Endodermal cell (in vitro differentiated cells): Measurements from ENCODE around the gene NTRK2. TPM values are rescaled to one million over a fixed set of nuclear protein-coding genes. Genes with fewer than 3 reads are reported as not detected.

Source experiments
- DNase-seq: peaks from one replicate; pipeline ENCODE4 v3.0.0-alpha.2; 2017
- H3K27ac ChIP-seq: 2 replicates; pipeline ENCODE4 v1.5.1; 2013; ENCODE audit warnings: mild to moderate bottlenecking, low read depth, low read length, moderate library complexity
- H3K27me3 ChIP-seq: 2 replicates; pipeline ENCODE4 v1.6.1; 2013; ENCODE audit warnings: mild to moderate bottlenecking, low read length, moderate library complexity; ENCODE audit not compliant: insufficient read depth, control insufficient read depth, poor library complexity, severe bottlenecking
- H3K36me3 ChIP-seq: 2 replicates; pipeline ENCODE4 v1.7.0; 2013; ENCODE audit warnings: mild to moderate bottlenecking, low read length, moderate library complexity; ENCODE audit not compliant: control insufficient read depth, insufficient read depth
- H3K4me1 ChIP-seq: one replicate; pipeline ENCODE4 v1.7.0; 2013; ENCODE audit warnings: low read length; ENCODE audit not compliant: control insufficient read depth, insufficient read depth
- H3K4me3 ChIP-seq: 2 replicates; pipeline ENCODE4 v1.5.1; 2013; ENCODE audit warnings: mild to moderate bottlenecking, low read length, moderate library complexity
- H3K9ac ChIP-seq: 2 replicates; pipeline ENCODE4 v1.6.1; 2013; ENCODE audit warnings: mild to moderate bottlenecking, low read length, moderate library complexity; ENCODE audit not compliant: poor library complexity, severe bottlenecking; ENCODE audit errors: extremely low read depth
- H3K9me3 ChIP-seq: 2 replicates; pipeline ENCODE4 v1.6.1; 2013; ENCODE audit warnings: mild to moderate bottlenecking, low read length, moderate library complexity; ENCODE audit not compliant: control insufficient read depth
- H3K27ac Mint-ChIP-seq: 2 replicates; pipeline ENCODE4 v1.8.0; 2020; ENCODE audit warnings: mixed read lengths
- H3K27me3 Mint-ChIP-seq: 2 replicates; pipeline ENCODE4 v1.8.0; 2021; ENCODE audit warnings: mild to moderate bottlenecking, mixed read lengths; ENCODE audit not compliant: insufficient read depth
- H3K36me3 Mint-ChIP-seq: 2 replicates; pipeline ENCODE4 v1.8.0; 2020; ENCODE audit warnings: low read depth, mixed read lengths
- H3K4me1 Mint-ChIP-seq: 2 replicates; pipeline ENCODE4 v1.8.0; 2020; ENCODE audit warnings: mixed read lengths
- H3K4me3 Mint-ChIP-seq: 2 replicates; pipeline ENCODE4 v1.8.0; 2020; ENCODE audit warnings: mild to moderate bottlenecking, moderate library complexity, mixed read lengths
- H3K9me3 Mint-ChIP-seq: 2 replicates; pipeline ENCODE4 v1.8.0; 2020; ENCODE audit warnings: mild to moderate bottlenecking, mixed read lengths
- CTCF ChIP-seq: fragments of 200-600 bp; sonication (generic); conservative IDR thresholded peaks from 2 replicates; pipeline ENCODE4 v1.5.0; 2021; ENCODE audit warnings: antibody characterized with exemption, mild to moderate bottlenecking
- WGBS, 2 experiments: methylation state at CpG; one replicate each; pipeline versions ENCODE4 v1.1.5 to v1.1.7; 2013; ENCODE audit warnings: missing lambda C conversion rate in 2 of 2, mixed read lengths in 1 of 2; ENCODE audit not compliant: insufficient coverage in 1 of 2, insufficient read length in 1 of 2; 5-methylcytosine and 5-hydroxymethylcytosine counted together
- total RNA-seq, 2 donors: library from RNA; stranded (reverse); fragmentation: NEBNext Ultra II Directional in 1 of 2; extraction: Animal tissue kit (Norgen Biotek cat#: 25700) in 1 of 2; gene quantifications; 2 replicates in 1 of 2; 3 replicates in 1 of 2; pipeline ENCODE4 v1.2.1, GENCODE V29; 2021

NTRK2 gene
- total RNA-seq, 2 donors from 2014 or later: 0.09 to 0.18 TPM

- no peak overlapping the region for H3K27ac Mint-ChIP-seq
- Histone ChIP-seq H3K27ac (no peak overlapping the region), H3K4me3 (no peak overlapping the region), H3K9ac (no peak overlapping the region), H3K4me1 (no peaks in the 10 kb centered on the region), H3K36me3 (no peaks in the 10 kb centered on the region), H3K27me3 (no peaks in the 10 kb centered on the region), H3K9me3 (no peaks in the 10 kb centered on the region)
- no peak for DNase-seq
- no peak overlapping the region for H3K4me3 Mint-ChIP-seq
- H3K36me3 Mint-ChIP-seq: no peaks in the 10 kb centered on the region
- no peaks in the 10 kb centered on the region for H3K27me3 Mint-ChIP-seq
- 79 to 100% methylated on average over 1 to 5 of the region's 5 CpGs for WGBS, 2 experiments
- H3K9me3 Mint-ChIP-seq: no peaks in the 10 kb centered on the region
- no peak for TF ChIP-seq CTCF
- H3K4me1 Mint-ChIP-seq: peaks cover 19% of the 10 kb centered on the region
Observed at GRCh38 chr9:84835745-84836144, 166.2 kb downstream of the NTRK2 start.

- Mint-ChIP-seq H3K27ac (no peak overlapping the region), H3K36me3 (no peaks in the 10 kb centered on the region), H3K9me3 (no peaks in the 10 kb centered on the region), H3K4me1 (peaks cover 19% of the 10 kb centered on the region), H3K27me3 (no peaks in the 10 kb centered on the region), H3K4me3 (no peak overlapping the region)
- Histone ChIP-seq H3K27ac (no peak overlapping the region), H3K4me3 (no peak overlapping the region), H3K9me3 (no peaks in the 10 kb centered on the region), H3K9ac (no peak overlapping the region), H3K36me3 (no peaks in the 10 kb centered on the region), H3K27me3 (no peaks in the 10 kb centered on the region), H3K4me1 (no peaks in the 10 kb centered on the region)
- no peak for DNase-seq
- no peak for TF ChIP-seq CTCF
- 88% methylated on average over 1 of the region's 1 CpG; no CpG with 5 or more reads in 1 of the 2 experiments for WGBS, 2 experiments
Observed at GRCh38 chr9:84838879-84839278, 169.3 kb downstream of the NTRK2 start.

DNA sequence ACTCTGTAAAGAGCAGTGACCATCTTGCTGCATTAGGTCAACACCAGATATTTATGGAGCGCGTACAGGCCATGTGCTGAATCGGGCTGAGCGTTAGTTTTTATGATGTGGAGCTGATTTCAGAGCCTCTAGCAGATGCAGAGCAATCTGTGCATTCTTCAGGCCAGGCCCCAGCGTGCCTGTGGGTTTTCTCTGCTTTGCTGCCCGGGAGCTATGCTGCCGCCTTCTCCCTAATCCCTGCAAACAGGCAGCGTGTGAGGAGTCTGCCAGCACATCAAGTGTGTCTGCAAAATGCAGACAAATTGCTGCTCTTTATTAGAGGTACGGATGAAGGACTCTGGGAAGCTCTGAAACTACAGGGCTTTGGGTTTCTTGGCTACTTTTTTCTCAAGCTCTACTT is 170.0 kb downstream of the NTRK2 start:
- H3K4me1 Mint-ChIP-seq: peaks cover 19% of the 10 kb centered on the region
- H3K36me3 ChIP-seq: no peaks in the 10 kb centered on the region
- no peaks in the 10 kb centered on the region for H3K36me3 Mint-ChIP-seq
- WGBS, 2 experiments: 74 to 82% methylated on average over 7 to 9 of the region's 9 CpGs
- no peaks in the 10 kb centered on the region for H3K9me3 ChIP-seq
- DNase-seq: peak; percentile 57
- peak overlapping the region; percentile 3 for H3K27ac ChIP-seq
- H3K4me3 Mint-ChIP-seq: no peak overlapping the region
- H3K27me3 Mint-ChIP-seq: no peaks in the 10 kb centered on the region
- TF ChIP-seq CTCF: no peak
- H3K4me3 ChIP-seq: no peak overlapping the region
- H3K9me3 Mint-ChIP-seq: no peaks in the 10 kb centered on the region
- no peaks in the 10 kb centered on the region for H3K4me1 ChIP-seq
- no peaks in the 10 kb centered on the region for H3K27me3 ChIP-seq
- no peak overlapping the region for H3K9ac ChIP-seq
- no peak overlapping the region for H3K27ac Mint-ChIP-seq
